Activated naive CD4-positive, alpha-beta T cell treated with Interleukin-2 at 50 U/mL for 16 hours (primary cell): ENCODE measurements around the gene CPA4.
"Not testable (repeated sequence)": the region's sequence is repeated elsewhere in the genome, so short reads cannot be mapped to it uniquely, and the experiment has no call there.

Experiments used
- DNase-seq: peaks from one replicate; pipeline ENCODE4 v3.0.0-alpha.2; 2020

CPA4 gene

GRCh38 chr7:130303551-130303950 is 10.6 kb downstream of the CPA4 start:
- DNase-seq = no peak

DNA sequence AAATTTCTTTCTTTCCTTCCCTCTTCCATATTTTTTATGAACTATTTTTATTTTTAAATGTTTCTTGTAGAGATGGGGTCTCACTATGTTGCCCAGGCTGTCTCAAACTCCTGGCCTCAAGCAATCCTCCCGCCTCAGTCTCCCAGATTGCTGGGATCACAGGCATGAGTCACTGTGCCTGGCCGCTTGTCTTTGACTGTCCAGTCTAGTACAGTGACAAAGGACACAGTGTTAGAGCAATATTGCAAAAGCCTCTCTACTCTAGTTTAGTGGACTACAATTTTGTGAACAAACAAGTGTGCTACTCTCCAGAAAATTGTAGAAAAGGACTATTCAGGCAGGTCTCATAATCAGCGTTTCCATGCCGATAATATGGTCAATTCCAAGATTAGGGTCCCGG is 11.0 kb downstream of the CPA4 start:
- DNase-seq = no peak

DNA sequence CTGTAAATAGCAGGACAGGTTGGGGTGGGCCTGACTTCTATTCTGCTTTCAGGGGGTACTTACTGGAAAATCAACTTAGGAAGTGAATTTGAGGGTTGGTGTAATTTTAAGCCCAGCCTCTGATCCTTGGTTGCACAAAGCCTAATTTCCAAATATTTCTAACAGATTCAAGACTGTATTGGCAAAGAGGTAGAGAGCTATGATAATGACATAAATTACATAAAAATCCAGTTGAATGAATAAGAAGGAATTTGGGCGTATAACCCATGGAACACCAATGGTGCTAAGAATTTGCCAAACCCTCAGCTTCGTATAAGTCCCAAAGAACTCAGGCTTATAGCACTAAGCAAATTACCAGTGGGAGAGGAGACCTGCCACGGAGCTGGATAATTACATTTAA is 11.9 kb downstream of the CPA4 start:
- DNase-seq = no peak

- no peak for DNase-seq
These were observed 12.6 kb downstream of the CPA4 start for GRCh38 chr7:130305433-130306042.

DNA sequence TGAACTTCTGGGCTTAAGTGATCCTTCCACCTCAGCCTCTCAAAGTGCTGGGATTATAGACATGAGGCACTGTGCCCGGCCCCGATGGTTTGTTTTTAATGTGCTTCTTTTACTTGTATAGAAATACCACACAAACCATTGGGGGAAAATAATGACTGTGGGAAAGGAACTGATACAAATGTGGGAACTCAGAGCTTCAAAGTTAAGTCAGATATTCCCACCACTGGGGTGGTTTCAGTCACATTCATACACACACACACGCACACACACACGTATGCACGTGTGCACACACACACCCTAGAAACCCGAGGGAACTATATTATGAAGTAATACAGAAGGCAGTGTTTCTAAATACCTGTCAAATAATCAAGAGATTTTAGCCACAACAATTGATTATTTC is 17.0 kb downstream of the CPA4 start:
- DNase-seq = no peak

- DNase-seq = no peak
These were observed 21.3 kb downstream of the CPA4 start for GRCh38 chr7:130314305-130314704.

DNA sequence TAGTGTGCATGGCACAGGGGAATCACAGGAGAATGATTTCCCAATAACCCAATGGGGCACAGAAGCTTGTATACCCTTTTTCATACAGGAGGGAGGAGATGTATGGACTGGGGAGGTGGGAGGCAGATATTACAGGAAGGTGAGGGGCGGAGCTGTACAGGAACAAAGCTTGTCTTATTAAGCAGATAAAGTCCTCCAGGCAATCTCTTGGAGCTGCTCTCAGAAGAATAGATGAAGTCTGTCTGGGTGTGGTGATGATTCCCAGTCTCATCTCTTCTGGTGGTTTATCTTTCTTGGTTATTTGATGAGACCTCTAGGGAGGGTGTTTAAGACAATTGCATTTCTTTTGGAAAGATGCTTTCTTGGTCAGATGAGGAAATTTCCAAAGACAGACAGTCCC is 26.6 kb downstream of the CPA4 start:
- no peak for DNase-seq

- not testable (repeated sequence) for DNase-seq
These were observed 28.7 kb downstream of the CPA4 start for GRCh38 chr7:130321542-130322229.

DNA sequence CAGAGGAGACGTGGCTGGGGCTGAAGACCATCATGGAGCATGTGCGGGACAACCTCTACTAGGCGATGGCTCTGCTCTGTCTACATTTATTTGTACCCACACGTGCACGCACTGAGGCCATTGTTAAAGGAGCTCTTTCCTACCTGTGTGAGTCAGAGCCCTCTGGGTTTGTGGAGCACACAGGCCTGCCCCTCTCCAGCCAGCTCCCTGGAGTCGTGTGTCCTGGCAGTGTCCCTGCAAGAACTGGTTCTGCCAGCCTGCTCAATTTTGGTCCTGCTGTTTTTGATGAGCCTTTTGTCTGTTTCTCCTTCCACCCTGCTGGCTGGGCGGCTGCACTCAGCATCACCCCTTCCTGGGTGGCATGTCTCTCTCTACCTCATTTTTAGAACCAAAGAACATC is 29.7 kb downstream of the CPA4 start:
- no peak for DNase-seq

DNA sequence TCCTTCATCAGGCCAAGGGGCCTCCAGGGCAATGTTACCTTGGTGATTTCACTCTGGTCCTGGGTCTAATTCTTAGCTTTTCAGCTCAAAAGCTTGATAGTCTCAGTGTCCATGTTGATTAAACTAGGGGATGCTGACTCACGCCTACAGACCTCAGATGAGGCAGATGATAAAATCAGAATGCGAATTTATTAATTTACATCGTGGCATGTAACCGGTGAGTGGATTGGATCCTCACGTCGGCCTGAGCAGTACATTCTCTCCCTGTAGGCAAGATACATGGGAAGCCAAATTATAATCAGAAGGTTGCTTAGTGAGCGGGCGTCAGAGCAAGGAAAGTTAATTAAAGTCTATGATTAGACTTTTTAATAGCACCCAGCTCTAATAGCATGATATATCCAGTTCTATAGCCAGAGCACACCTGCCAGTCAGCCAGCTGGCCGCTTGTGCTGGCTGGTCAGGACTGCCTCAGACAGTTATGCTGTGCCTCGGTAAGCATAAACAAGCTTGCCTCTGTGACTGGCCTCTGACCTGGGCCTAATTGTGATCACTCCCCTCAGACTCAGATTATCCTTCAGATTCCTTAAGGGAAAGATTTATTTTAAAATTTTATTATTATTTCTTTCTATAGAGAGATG is 31.5 kb downstream of the CPA4 start:
- DNase-seq = no peak

DNA sequence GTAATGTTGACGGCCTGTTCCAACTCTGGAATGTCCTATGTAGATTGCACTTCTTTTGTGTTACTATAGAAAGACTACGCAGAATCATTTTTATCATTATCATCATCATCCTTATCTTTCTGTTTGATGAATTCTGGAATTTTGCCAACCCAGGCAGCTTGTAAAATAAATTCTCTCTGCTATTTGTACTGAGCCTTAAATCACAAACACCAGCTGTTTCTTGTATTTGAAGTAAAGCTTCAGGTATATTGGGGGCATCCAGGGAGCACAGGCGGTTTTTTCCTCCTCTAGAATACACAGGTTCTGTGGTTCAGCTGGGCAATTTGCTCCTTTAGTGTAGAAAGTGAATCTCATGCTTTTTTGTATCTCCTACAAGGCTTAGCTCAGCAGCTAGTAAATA is 36.7 kb downstream of the CPA4 start:
- DNase-seq = no peak

- DNase-seq = no peak
These were observed 39.5 kb downstream of the CPA4 start for GRCh38 chr7:130332259-130333053.

- no peak for DNase-seq
These were observed 40.9 kb downstream of the CPA4 start for GRCh38 chr7:130333832-130334231.

GRCh38 chr7:130334274-130334673 is 41.3 kb downstream of the CPA4 start:
- no peak for DNase-seq

DNA sequence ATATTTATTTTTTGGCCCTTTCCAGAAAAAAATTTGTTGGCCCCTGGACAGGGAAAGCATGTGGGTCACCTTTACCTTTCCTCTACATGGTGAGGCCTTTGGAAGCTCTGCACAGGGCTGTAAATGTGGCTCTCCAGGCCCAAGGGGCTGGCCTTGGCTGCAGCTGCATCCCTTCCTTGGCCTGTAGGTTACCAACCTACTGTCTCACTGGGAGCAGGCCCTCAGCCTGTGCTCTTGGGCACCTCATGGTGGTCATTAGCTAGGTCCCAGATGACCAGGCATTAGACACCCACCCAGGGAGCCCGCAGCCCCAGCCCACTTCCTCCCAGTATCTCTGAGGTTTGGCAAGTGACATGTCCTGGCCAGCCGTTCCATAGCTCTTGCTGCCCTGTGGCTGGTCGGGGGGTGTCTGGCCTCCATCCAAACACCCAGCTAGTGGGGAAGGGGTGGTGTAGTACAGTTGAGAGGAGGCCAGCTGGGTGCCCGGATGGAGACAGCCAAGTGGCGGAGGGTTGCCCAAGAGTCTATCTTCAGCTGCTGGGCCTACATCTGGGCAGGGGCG is 44.5 kb downstream of the CPA4 start:
- no peak for DNase-seq

DNA sequence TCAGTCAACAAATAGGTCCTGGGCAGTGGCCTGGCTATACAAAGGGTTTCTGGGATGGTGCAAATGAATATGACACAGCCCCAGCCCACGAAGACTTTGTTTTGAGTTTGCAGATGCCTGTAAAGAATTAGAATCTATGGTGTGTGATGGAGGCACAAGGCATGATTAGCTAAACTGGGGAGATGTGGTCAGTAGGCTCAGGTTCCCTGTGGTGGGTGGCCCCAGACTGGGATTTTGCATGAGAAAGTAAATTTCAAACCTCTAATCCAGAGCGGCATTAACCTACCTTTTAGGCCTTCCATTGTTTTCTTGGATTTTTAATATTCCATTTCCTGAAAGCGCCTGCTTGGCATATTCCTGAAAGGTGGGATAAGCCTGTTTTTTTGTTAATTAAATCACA is 45.3 kb downstream of the CPA4 start:
- no peak for DNase-seq

DNA sequence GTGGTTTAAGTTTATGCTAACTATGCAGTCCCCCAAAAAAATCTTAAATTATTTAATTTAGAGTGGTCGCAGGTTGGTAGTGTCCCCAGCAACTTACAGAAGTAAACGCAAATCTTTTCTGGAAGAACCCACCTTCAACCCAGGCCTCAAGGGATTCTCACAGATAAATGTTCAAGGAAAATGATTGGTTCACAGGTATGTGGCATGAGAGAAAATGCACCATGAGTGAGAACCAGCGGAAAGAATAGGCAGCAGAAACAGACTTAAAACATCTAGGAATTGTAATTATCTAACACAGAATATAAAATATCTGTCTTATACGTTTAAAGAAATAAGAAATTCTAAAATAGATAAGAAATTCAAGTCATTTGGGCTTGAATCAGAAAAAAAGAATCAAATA is 48.9 kb downstream of the CPA4 start:
- no peak for DNase-seq

DNA sequence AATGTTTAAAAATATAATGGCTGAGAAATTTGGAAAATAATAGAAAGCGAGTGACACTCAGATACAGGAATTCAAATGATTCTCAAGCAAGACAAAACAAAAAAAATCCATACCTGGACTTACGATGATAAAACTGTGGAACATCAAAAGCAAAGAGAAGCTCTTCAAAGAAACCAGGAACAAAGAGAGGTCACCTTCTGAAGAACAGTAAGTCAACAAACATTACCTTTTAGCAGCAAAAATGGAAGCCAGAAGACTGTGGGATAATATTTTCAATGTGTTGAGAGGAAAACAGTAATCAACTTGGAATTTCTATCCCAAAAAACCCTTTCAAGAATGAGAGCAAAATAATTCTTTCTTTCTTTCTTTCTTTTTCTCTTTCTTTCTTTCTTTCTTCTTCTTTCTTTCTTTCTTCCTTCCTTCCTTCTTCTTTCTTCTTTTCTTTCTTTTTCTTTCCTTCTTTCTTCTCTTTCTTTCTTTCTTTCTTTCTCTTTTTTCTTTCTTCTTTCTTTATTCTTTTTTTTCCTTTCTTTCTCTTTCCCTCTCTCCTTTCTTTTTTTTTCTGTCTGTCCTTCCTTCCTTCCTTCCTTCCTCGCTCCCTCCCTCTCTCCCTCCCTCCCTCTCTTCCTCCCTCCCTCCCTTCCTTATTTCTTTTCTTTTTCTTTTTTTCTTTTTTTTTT is 49.9 kb downstream of the CPA4 start:
- DNase-seq = no peak

- DNase-seq = no peak
These were observed 51.4 kb downstream of the CPA4 start, which contains the start of gene CPA5 for GRCh38 chr7:130344271-130344866. Gene CPA5, plus strand, starts transcription at chr7:130344816. Its CDS starts 1,670 bp downstream, at chr7:130346486.

DNA sequence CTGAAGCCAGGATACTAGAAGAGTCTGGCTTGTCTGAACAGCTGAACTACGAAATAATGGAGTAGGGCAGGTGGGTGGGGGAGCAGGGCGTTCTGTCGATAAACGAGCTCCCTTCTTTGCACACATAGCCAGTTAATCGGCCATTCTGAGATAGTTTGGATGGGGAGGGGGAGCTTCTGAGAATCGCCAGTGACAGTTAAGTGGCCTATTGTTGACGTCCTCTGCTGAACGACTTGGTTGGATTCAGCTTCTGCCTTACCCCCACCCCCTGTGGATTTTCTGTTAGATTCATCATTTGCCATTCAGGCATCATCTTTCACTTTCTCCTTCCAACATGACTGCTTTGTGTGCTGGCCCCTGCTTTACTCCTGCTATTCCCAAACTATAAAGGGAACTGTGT is 52.2 kb downstream of the CPA4 start:
- no peak for DNase-seq

- no peak for DNase-seq
These were observed 52.8 kb downstream of the CPA4 start for GRCh38 chr7:130345725-130346124.
